Measurements from ENCODE around the gene SLC35G3. TPM values are rescaled to one million over a fixed set of nuclear protein-coding genes. Genes with fewer than 3 reads are reported as not detected.

The SLC35G3 gene
- total and polyA plus RNA-seq, 2 of the 4 experiments (the other 2 are of a cell fraction): not detected

DNA sequence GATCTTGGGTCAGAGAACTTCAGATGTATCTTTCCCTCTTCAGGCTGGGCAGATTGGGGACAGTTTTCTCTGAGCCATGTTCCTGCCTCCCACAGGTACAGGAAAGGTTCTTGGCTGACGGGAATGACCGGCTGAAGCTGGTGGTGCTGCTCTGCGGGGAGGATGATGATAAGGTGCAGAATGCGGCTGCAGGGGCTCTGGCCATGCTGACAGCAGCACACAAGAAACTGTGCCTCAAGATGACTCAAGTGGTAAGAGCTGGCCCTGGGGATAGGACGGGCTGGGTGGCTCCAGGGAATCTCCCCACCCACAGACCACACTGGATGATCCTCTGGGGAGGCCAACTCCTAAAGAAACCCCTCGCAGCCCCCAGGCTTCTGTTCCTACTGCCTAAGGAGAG lies 10.9 kb downstream of the SLC35G3 start:
- ATAC-seq (ENCODE audit: low read depth) (no peak), DNase-seq (no peak)
- CTCF ChIA-PET: no interaction called here

More for the DNA sequence above, 10.9 kb downstream of the SLC35G3 start:
- H3K56ac ChIP-seq (ENCODE audit: extremely low read depth, insufficient read depth, low read length): no peak overlapping the region
- no peak overlapping the region for H2BK20ac ChIP-seq (ENCODE audit: low read depth, low read length)
- no peak overlapping the region for H3K27ac ChIP-seq (ENCODE audit: insufficient read depth, low read length)
- H2AK9ac ChIP-seq (replicated peaks; ENCODE audit: low read depth, low read length, poor library complexity): no peak overlapping the region
- no peak overlapping the region for H2BK120ac ChIP-seq (ENCODE audit: low read depth, low read length)
- H3K4me1 ChIP-seq (ENCODE audit: control insufficient read depth, insufficient read depth, low read length): no peaks in the 10 kb centered on the region
- no peaks in the 10 kb centered on the region for H4K20me1 ChIP-seq (ENCODE audit: insufficient read depth, low read length)
- no peak overlapping the region for H2BK15ac ChIP-seq (ENCODE audit: low read depth, low read length)
- no TSS peak for BruUV-seq (replicated peaks)
- H3K9me3 ChIP-seq (ENCODE audit: control insufficient read depth, insufficient read depth, low read length): no peaks in the 10 kb centered on the region
- H3K36me3 ChIP-seq (ENCODE audit: control insufficient read depth, insufficient read depth, low read length): no peaks in the 10 kb centered on the region
- dilution Hi-C loops (cut with HindIII; ENCODE audit: low sequenced_read_pairs, unreplicated experiment): loop anchor here (25.0 kb wide), 1 partner anchor 354 kb away; the partner anchor contains the start of gene SLFN12L
- no peak overlapping the region for H4K91ac ChIP-seq (ENCODE audit: insufficient read depth, low read depth, low read length)
- H3K9ac ChIP-seq (ENCODE audit: low read depth, low read length): no peak overlapping the region
- no peak overlapping the region for H3K4me3 ChIP-seq (ENCODE audit: insufficient read depth, low read depth, low read length)
- no peaks in the 10 kb centered on the region for H3K79me1 ChIP-seq (ENCODE audit: low read depth in 1 of 2, low read length in 2 of 2)
- H3K4me2 ChIP-seq (ENCODE audit: low read depth, low read length): no peak overlapping the region
- TF ChIP-seq ELK1 (IDR thresholded peaks at IDR 0.05; ENCODE audit: borderline replicate concordance, low read depth, low read length) (no peak), SMC3 (IDR thresholded peaks at IDR 0.05; ENCODE audit: low read depth, low read length) (no peak), POLR2A (IDR thresholded peaks at IDR 0.05; ENCODE audit: low read depth, low read length) (no peak), RCOR1 (IDR thresholded peaks at IDR 0.05; ENCODE audit: insufficient replicate concordance, low read length) (no peak), RAD21 (IDR thresholded peaks at IDR 0.05; ENCODE audit: low read length) (no peak), MXI1 (IDR thresholded peaks at IDR 0.05; ENCODE audit: borderline replicate concordance, low read depth, low read length) (no peak)
- TF ChIP-seq, protein P1, sequence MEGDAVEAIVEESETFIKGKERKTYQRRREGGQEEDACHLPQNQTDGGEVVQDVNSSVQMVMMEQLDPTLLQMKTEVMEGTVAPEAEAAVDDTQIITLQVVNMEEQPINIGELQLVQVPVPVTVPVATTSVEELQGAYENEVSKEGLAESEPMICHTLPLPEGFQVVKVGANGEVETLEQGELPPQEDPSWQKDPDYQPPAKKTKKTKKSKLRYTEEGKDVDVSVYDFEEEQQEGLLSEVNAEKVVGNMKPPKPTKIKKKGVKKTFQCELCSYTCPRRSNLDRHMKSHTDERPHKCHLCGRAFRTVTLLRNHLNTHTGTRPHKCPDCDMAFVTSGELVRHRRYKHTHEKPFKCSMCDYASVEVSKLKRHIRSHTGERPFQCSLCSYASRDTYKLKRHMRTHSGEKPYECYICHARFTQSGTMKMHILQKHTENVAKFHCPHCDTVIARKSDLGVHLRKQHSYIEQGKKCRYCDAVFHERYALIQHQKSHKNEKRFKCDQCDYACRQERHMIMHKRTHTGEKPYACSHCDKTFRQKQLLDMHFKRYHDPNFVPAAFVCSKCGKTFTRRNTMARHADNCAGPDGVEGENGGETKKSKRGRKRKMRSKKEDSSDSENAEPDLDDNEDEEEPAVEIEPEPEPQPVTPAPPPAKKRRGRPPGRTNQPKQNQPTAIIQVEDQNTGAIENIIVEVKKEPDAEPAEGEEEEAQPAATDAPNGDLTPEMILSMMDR (conservative IDR thresholded peaks at IDR 0.05; ENCODE audit: low read depth, low read length): no peak
- no peak overlapping the region for H4K5ac ChIP-seq (ENCODE audit: low read depth, low read length)
- no peak overlapping the region for H2BK5ac ChIP-seq (ENCODE audit: low read depth, low read length, poor library complexity, severe bottlenecking)
- H3K23ac ChIP-seq (ENCODE audit: low read depth, low read length): no peak overlapping the region
- no peak overlapping the region for H4K8ac ChIP-seq (ENCODE audit: low read depth in 2 of 2, low read length in 2 of 2)
- H3K27me3 ChIP-seq (ENCODE audit: control insufficient read depth, insufficient read depth, low read length): peaks cover 8% of the 10 kb centered on the region
- in situ Hi-C loops (cut with MboI; ENCODE audit: low sequenced_read_pairs): no loop called here
- no peak overlapping the region for H3K4ac ChIP-seq (ENCODE audit: low read depth, low read length)
- no peak overlapping the region for H2AK5ac ChIP-seq (ENCODE audit: low read depth, low read length)
- H3K18ac ChIP-seq (ENCODE audit: low read depth, low read length): no peak overlapping the region
- no CpG with 5 or more reads among the region's 6 CpGs for WGBS, 2 experiments (ENCODE audit: extremely low coverage in 2 of 2, insufficient read length in 1 of 2)
- H2AFZ ChIP-seq (replicated peaks; ENCODE audit: low read length, poor library complexity): no peak overlapping the region
- POLR2A ChIA-PET (ENCODE audit: unreplicated experiment): no interaction called here
- H3K14ac ChIP-seq (replicated peaks; ENCODE audit: low read depth, low read length): no peak overlapping the region
- intact Hi-C loops (cut with micrococcal nuclease): no loop called here
- H3K9me1 ChIP-seq (ENCODE audit: insufficient read depth, low read length): no peaks in the 10 kb centered on the region
